Fibroblast of mammary gland (primary cell): Measurements from ENCODE around the gene MFAP4.
"Not testable (repeated sequence)": the region's sequence is repeated elsewhere in the genome, so short reads cannot be mapped to it uniquely, and the experiment has no call there.

Experiments used
- DNase-seq: peaks from one replicate; pipeline ENCODE4 v3.0.0-alpha.2; 2010; ENCODE audit warnings: low read depth
- H3K4me3 ChIP-seq: 2 replicates; pipeline ENCODE4 v1.5.1; 2011; ENCODE audit warnings: low read depth, mild to moderate bottlenecking, low read length, moderate library complexity; ENCODE audit not compliant: control insufficient read depth
- TF ChIP-seq, protein P1 (sequence below): conservative IDR thresholded peaks from 2 replicates; pipeline ENCODE4 v1.5.1; 2011; ENCODE audit warnings: low read depth, low read length, inconsistent platforms; ENCODE audit not compliant: control insufficient read depth, insufficient read depth

MFAP4 gene

DNA sequence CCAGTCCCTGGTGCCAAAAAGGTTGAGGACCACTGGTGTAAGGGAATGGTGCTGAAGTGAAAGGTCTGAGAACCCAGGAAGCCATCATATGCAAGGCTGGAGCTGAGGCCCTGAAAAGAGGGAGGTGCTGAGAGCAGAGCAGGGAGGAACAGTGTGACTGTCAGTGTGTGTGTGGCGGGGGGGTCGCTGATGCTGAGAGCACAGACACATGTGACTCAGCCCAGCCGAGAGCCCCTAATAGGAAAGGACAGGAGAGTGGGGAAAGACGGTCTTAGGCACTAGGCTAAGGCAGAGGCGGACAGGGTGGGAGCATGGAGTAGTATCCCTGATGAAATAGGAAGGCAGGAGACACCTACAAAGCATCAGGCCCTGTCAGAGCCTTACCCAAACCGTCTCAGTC, 25.7 kb downstream of the MFAP4 start:
- no peak overlapping the region for H3K4me3 ChIP-seq
- DNase-seq, result no peak
- TF ChIP-seq, protein P1, sequence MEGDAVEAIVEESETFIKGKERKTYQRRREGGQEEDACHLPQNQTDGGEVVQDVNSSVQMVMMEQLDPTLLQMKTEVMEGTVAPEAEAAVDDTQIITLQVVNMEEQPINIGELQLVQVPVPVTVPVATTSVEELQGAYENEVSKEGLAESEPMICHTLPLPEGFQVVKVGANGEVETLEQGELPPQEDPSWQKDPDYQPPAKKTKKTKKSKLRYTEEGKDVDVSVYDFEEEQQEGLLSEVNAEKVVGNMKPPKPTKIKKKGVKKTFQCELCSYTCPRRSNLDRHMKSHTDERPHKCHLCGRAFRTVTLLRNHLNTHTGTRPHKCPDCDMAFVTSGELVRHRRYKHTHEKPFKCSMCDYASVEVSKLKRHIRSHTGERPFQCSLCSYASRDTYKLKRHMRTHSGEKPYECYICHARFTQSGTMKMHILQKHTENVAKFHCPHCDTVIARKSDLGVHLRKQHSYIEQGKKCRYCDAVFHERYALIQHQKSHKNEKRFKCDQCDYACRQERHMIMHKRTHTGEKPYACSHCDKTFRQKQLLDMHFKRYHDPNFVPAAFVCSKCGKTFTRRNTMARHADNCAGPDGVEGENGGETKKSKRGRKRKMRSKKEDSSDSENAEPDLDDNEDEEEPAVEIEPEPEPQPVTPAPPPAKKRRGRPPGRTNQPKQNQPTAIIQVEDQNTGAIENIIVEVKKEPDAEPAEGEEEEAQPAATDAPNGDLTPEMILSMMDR, result no peak

GRCh38 chr17:19360772-19361171, 26.2 kb downstream of the MFAP4 start:
- no peak for DNase-seq
- TF ChIP-seq, protein P1, result no peak
- H3K4me3 ChIP-seq, result no peak overlapping the region

GRCh38 chr17:19359856-19360255, 27.1 kb downstream of the MFAP4 start:
- no peak overlapping the region for H3K4me3 ChIP-seq
- TF ChIP-seq, protein P1, result no peak
- DNase-seq, result no peak

DNA sequence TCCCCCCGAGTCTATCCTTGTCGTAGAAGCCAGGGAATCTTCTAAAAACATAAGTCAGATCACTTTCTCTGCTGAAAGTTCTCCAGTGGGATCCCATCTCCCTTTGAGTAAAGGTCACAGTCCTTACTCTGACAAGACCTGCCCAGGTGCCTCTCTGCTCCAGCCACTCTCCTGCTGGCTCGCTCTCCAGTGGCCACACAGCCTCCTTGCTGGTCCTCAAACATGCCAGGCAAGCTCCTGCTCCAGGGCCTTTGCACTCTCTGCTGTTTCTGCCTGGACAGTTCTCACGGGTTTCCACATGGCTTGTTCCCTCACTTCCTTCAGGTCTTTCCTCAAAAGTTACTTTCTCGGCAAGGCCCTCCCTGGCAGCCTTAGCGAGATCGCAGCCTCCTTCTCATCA, 27.8 kb downstream of the MFAP4 start:
- TF ChIP-seq, protein P1, result no peak
- no peak for DNase-seq
- no peak overlapping the region for H3K4me3 ChIP-seq

DNA sequence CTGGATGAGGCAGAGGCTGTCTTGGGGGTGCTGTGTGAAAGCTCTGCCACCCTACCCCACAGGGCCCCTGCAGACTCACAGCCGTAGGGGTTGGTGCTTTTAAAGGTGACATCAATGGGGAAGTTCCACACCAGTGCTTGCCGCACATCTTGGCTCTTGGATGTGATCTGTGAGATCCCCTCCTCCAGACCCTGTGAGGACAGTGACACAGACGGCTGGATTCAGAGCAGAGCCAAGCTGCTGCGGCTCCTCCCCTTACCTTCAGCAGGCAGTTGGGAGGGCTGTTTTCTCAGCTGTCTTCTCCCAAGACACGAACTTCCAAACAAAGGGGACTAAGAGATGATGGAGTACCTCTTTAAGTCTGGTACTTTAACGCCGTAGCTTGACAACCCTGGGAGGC, 29.2 kb downstream of the MFAP4 start:
- TF ChIP-seq, protein P1, result no peak
- no peak overlapping the region for H3K4me3 ChIP-seq
- no peak for DNase-seq

DNA sequence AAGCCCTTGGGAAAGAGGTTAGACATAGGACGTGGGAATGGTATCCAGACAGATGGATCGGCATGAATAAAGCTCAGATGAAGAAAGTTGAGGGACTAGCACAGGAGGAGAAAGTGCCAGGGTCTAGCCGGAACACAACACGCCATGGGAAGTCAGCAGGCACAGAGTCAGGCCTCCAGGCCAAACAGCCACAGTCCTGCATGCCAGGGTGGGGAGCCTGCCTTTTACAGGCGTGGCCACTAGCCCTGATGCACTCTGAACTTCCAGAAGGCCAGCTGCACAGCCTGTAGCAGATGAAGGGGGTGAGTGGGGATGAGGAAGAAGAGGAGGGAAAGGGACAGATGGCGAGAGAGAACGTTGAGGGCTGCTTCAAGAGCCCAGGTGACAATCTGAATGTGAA, 29.6 kb downstream of the MFAP4 start:
- no peak overlapping the region for H3K4me3 ChIP-seq
- DNase-seq, result no peak
- TF ChIP-seq, protein P1, result no peak

DNA sequence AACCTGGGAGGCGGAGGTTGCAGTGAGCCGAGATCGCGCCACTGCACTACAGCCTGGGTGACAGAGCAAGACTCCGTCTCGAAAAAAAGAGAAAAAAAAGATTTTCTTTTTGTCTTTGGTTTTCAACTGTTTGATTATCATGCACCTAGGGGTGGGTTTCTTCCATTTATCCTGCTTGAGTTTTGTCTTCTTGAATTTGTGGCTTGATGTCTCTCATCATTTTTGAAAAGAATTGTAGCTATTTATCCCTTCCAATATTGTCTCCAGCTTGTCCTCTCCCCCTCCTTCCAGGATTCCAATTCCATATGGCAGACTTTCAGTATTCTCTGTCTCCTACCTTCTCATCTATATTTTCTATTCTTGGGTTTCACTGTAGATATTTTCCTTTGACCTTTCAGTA, 32.2 kb downstream of the MFAP4 start:
- no peak overlapping the region for H3K4me3 ChIP-seq
- DNase-seq, result no peak
- TF ChIP-seq, protein P1, result no peak

GRCh38 chr17:19353401-19353800, 33.6 kb downstream of the MFAP4 start:
- H3K4me3 ChIP-seq, DNase-seq: not testable (repeated sequence)
